ENCODE measurements around the gene KDM6A.

Gene KDM6A

DNA sequence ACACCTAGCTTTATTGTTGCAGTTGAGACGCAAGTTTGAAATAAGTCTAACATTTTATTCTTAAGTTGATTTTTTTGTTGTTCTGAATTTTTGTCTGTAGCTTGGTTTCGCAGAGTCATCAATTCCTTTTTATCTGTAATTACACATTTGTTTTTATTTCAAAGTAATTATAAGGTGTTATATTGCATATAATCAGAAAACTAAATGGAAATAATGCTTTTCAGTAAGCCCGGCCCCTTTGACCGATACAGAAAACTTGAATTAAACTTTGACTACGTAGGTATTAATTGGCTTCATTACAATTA lies 2.1 kb downstream of the KDM6A start:
- TF ChIP-seq, protein P1, sequence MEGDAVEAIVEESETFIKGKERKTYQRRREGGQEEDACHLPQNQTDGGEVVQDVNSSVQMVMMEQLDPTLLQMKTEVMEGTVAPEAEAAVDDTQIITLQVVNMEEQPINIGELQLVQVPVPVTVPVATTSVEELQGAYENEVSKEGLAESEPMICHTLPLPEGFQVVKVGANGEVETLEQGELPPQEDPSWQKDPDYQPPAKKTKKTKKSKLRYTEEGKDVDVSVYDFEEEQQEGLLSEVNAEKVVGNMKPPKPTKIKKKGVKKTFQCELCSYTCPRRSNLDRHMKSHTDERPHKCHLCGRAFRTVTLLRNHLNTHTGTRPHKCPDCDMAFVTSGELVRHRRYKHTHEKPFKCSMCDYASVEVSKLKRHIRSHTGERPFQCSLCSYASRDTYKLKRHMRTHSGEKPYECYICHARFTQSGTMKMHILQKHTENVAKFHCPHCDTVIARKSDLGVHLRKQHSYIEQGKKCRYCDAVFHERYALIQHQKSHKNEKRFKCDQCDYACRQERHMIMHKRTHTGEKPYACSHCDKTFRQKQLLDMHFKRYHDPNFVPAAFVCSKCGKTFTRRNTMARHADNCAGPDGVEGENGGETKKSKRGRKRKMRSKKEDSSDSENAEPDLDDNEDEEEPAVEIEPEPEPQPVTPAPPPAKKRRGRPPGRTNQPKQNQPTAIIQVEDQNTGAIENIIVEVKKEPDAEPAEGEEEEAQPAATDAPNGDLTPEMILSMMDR (IDR thresholded peaks at IDR 0.05; ENCODE audit: low read depth, low read length, missing control alignments): no peak
- in situ Hi-C loops (cut with HindIII; ENCODE audit: low sequenced_read_pairs): no loop called here
- DNase-seq (ENCODE audit: low read depth): no peak
- H3K4me3 ChIP-seq (ENCODE audit: low read depth, low read length): peak overlapping the region; percentile 61

DNA sequence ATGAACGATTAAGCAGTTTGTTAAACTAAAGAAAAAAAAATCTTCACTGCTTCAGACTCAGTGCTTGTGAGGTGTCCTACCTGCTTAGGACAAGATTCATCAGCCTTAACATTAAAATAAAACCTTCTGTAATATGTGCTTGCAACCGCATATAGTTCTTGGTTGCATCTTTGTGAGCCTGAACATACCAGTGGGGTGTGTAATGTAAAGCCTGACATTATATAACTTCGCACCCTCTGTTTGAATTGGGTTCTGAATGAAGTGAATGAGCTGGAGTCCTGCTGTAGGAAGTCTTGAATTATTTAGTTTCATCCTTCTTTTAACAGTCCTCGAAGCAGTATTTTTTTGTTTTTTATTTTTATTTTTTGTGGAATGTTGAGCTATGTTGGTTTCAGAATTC lies 3.1 kb downstream of the KDM6A start:
- in situ Hi-C loops (cut with HindIII; ENCODE audit: low sequenced_read_pairs): no loop called here
- peak overlapping the region; percentile 61 for H3K4me3 ChIP-seq (ENCODE audit: low read depth, low read length)
- DNase-seq (ENCODE audit: low read depth): no peak
- TF ChIP-seq, protein P1 (IDR thresholded peaks at IDR 0.05; ENCODE audit: low read depth, low read length, missing control alignments): no peak

DNA sequence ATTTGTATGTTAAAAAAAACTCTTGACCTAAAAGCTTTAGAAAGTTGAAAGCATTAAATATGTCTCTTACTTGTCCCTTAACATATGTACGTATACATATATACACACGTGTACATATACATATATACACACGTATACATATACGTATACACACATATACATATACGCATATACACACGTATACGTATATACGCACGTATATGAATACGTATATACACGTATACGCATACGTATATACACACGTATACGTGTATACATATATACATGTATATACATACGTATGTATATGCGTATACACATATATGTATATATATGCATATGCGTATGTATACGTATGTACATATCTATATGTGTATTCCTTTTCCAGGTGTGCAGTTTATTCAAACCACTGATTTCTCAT lies 3.8 kb downstream of the KDM6A start:
- no peak overlapping the region for H3K4me3 ChIP-seq (ENCODE audit: low read depth, low read length)
- TF ChIP-seq, protein P1 (IDR thresholded peaks at IDR 0.05; ENCODE audit: low read depth, low read length, missing control alignments): no peak
- in situ Hi-C loops (cut with HindIII; ENCODE audit: low sequenced_read_pairs): no loop called here
- DNase-seq (ENCODE audit: low read depth): no peak

DNA sequence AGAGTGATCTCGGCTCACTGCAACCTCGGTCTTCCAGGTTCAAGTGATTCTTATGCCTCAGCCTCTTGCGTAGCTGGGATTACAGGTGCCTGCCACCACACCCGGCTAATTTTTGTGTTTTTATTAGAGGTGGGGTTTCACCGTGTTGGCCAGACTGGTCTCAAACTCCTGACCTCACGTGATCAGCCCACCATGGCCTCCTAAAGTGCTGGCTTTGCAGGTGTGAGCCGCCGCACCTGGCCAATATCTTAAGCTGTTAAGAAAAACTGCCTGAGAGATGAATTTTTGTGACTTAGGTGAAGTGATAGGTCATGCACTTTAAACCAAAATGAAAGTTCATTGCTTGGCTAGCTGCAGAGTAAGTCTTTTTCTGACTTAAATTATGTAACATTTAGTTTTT lies 5.8 kb downstream of the KDM6A start:
- H3K4me3 ChIP-seq (ENCODE audit: low read depth, low read length): no peak overlapping the region
- in situ Hi-C loops (cut with HindIII; ENCODE audit: low sequenced_read_pairs): no loop called here
- TF ChIP-seq, protein P1 (IDR thresholded peaks at IDR 0.05; ENCODE audit: low read depth, low read length, missing control alignments): no peak
- no peak for DNase-seq (ENCODE audit: low read depth)

DNA sequence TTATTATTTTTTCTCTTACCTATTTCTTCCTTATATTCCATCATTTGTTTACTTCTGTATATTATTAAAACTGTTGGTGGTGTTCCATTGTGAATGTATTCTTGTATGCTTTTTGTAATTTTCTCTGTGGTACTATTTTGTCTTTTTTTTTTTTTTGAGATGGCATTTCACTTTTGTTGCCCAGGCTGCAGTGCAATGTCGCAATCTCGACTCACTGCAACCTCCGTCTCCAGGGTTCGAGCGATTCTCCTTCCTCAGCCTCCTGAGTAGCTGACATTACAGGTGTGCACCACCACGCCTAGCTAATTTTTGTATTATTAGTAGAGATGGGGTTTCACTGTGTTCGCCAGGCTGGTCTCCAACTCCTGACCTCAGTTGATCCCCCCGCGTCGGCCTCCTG lies 8.6 kb downstream of the KDM6A start:
- in situ Hi-C loops (cut with HindIII; ENCODE audit: low sequenced_read_pairs): no loop called here
- DNase-seq (ENCODE audit: low read depth): no peak
- TF ChIP-seq, protein P1 (IDR thresholded peaks at IDR 0.05; ENCODE audit: low read depth, low read length, missing control alignments): no peak
- no peak overlapping the region for H3K4me3 ChIP-seq (ENCODE audit: low read depth, low read length)

DNA sequence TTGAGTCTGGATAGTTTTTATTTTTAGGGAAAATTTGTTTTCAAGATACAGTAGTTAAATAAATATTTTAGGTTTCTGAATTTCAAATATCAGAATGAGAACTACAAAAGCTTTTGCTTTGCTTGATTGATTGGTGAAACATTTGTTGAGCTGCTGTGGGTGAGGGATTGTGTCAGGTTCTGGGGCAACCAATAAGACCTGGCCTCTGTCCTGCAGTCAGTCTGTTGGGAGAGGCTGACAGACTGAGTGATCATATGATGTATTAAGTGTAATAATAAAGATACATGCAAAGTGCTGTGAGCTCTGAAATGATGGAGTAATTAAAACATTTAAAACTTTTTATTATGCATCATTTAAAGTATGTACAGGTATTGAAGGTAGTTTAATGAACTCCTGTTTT lies 9.6 kb downstream of the KDM6A start:
- no peak overlapping the region for H3K4me3 ChIP-seq (ENCODE audit: low read depth, low read length)
- TF ChIP-seq, protein P1 (IDR thresholded peaks at IDR 0.05; ENCODE audit: low read depth, low read length, missing control alignments): no peak
- in situ Hi-C loops (cut with HindIII; ENCODE audit: low sequenced_read_pairs): no loop called here
- no peak for DNase-seq (ENCODE audit: low read depth)

DNA sequence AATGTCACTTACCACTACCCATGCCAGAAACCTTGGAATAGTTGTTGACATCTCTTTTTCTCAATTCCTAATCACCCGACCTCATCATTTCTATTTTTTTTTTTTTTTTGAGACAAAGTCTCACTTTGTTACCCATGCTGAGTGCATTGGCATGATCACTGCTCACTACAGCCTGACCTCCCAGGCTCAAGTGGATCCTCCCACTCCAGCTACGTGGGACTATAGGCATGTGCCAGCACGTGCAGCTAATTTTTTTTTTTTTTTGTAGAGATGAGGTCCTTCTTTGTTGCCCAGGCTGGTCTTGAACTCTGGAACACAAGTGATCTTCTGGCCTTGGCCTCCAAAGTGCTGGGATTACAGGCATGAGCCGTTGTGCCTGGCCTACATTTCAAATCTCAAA lies 12.0 kb downstream of the KDM6A start:
- TF ChIP-seq, protein P1 (IDR thresholded peaks at IDR 0.05; ENCODE audit: low read depth, low read length, missing control alignments): no peak
- in situ Hi-C loops (cut with HindIII; ENCODE audit: low sequenced_read_pairs): no loop called here
- no peak overlapping the region for H3K4me3 ChIP-seq (ENCODE audit: low read depth, low read length)
- no peak for DNase-seq (ENCODE audit: low read depth)

Measured in astrocyte of the cerebellum (primary cell).